Type B pancreatic cell (in vitro differentiated cells): ENCODE results near the gene ONECUT2. TPM values are rescaled to one million over a fixed set of nuclear protein-coding genes. Genes with fewer than 3 reads are reported as not detected.

Experiments
- DNase-seq: peaks from one replicate; pipeline ENCODE4 v3.0.0; 2021; ENCODE audit warnings: mixed read lengths; ENCODE audit not compliant: unreplicated experiment; ENCODE audit errors: extremely low spot score
- H3K27ac Mint-ChIP-seq: 2 replicates; pipeline ENCODE4 v1.8.0; 2021; ENCODE audit warnings: mild to moderate bottlenecking, mixed read lengths
- H3K27me3 Mint-ChIP-seq: 2 replicates; pipeline ENCODE4 v1.8.0; 2021; ENCODE audit warnings: mixed read lengths
- H3K36me3 Mint-ChIP-seq: 2 replicates; pipeline ENCODE4 v1.8.0; 2021; ENCODE audit warnings: mixed read lengths
- H3K4me1 Mint-ChIP-seq: one replicate; pipeline ENCODE4 v1.8.0; 2021; ENCODE audit warnings: mixed read lengths; ENCODE audit not compliant: unreplicated experiment
- H3K4me3 Mint-ChIP-seq: 2 replicates; pipeline ENCODE4 v1.8.0; 2021; ENCODE audit warnings: mild to moderate bottlenecking, mixed read lengths
- H3K9me3 Mint-ChIP-seq: 2 replicates; pipeline ENCODE4 v1.8.0; 2021; ENCODE audit warnings: mixed read lengths
- total RNA-seq: library from RNA; stranded (reverse); gene quantifications from 2 replicates; pipeline ENCODE4 v1.2.1, GENCODE V29; 2021; ENCODE audit warnings: low replicate concordance
- TF ChIP-seq, protein P1 (sequence below): fragments of 200-600 bp; sonication (generic); conservative IDR thresholded peaks from 2 replicates; pipeline ENCODE4 v1.5.0; 2021; ENCODE audit warnings: antibody characterized with exemption, mild to moderate bottlenecking

The ONECUT2 gene
- total RNA-seq, 1 donor from 2014 or later = 6.8 TPM

DNA sequence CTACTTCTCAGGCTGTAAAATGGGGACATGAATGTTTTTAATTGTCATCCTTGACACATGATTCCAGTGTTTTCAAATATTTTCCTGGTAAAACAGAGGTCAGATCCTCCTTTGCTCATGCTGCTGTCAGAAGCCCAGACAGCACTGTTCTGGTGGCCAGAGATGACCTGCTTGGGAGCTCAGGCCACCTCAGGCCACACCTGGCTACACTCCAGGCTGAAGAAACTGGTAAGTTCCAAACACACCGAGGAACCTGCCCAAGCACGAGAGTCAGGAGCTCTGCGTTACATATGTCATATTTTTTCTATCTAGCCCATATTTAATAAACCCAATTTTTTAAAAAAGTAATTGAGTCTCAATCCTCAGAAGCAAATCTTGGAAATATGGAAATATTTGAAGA lies 103.4 kb downstream of the ONECUT2 start:
- Mint-ChIP-seq H3K4me3 (no peak overlapping the region), H3K9me3 (no peaks in the 10 kb centered on the region), H3K27me3 (peaks cover 4% of the 10 kb centered on the region), H3K4me1 (peaks cover 29% of the 10 kb centered on the region), H3K36me3 (no peaks in the 10 kb centered on the region), H3K27ac (no peak overlapping the region)
- no peak for DNase-seq
- TF ChIP-seq, protein P1, sequence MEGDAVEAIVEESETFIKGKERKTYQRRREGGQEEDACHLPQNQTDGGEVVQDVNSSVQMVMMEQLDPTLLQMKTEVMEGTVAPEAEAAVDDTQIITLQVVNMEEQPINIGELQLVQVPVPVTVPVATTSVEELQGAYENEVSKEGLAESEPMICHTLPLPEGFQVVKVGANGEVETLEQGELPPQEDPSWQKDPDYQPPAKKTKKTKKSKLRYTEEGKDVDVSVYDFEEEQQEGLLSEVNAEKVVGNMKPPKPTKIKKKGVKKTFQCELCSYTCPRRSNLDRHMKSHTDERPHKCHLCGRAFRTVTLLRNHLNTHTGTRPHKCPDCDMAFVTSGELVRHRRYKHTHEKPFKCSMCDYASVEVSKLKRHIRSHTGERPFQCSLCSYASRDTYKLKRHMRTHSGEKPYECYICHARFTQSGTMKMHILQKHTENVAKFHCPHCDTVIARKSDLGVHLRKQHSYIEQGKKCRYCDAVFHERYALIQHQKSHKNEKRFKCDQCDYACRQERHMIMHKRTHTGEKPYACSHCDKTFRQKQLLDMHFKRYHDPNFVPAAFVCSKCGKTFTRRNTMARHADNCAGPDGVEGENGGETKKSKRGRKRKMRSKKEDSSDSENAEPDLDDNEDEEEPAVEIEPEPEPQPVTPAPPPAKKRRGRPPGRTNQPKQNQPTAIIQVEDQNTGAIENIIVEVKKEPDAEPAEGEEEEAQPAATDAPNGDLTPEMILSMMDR = no peak

DNA sequence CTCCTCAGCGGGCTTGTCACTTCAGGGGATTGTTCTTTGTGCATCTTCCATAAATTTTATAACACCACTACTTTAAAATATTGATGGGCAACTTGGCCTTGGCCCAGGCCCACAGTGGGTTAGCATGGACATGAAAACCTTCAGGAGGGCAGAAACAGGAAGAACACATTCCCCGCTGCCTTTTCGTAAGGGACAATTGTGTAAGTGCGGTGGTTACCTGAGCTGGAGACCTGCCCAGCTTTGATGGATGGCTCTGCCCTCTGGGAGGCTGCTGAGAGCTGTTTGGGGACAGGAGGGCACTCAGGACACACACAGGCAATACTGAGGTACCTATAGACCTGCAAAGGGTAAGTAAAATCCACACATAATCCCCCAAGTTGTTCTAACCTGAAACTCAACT lies 104.5 kb downstream of the ONECUT2 start:
- no peak for DNase-seq
- Mint-ChIP-seq H3K9me3 (no peaks in the 10 kb centered on the region), H3K4me3 (no peak overlapping the region), H3K36me3 (no peaks in the 10 kb centered on the region), H3K27me3 (peaks cover 4% of the 10 kb centered on the region), H3K4me1 (peaks cover 18% of the 10 kb centered on the region), H3K27ac (no peak overlapping the region)
- TF ChIP-seq, protein P1 = no peak

Other genes with a start within 250 kb of the ONECUT2 start
- gene ST8SIA3, start 82.8 kb upstream of the ONECUT2 start, total RNA-seq = 2.6 and 4.2 TPM in 2 replicates
- 22.1 and 43.1 TPM in 2 replicates for gene FECH, start 151.3 kb downstream of the ONECUT2 start, total RNA-seq
- gene NARS1, start 186.5 kb downstream of the ONECUT2 start, total RNA-seq = 98.7 and 134 TPM in 2 replicates